K562 (cell line): ENCODE data around the gene ARHGEF1. TPM values are rescaled to one million over a fixed set of nuclear protein-coding genes. Genes with fewer than 3 reads are reported as not detected.

Source experiments
- ADNP ChIP-seq: fragments of 200-800 bp; sonication (Bioruptor generic); IDR thresholded peaks from 2 replicates; pipeline ENCODE4 v1.6.1; 2016; ENCODE audit warnings: missing genetic modification characterization, missing compliant biosample characterization
- ATF1 ChIP-seq, 2 experiments: fragments of 450-650 bp in 1 of 2; IDR thresholded peaks; 2 replicates each; pipeline ENCODE4 v1.6.1; 2016; ENCODE audit warnings: missing compliant biosample characterization in 1 of 2, missing genetic modification characterization in 1 of 2
- ATF7 ChIP-seq: fragments of 450-650 bp; IDR thresholded peaks from 2 replicates; pipeline ENCODE4 v1.7.1; 2014; ENCODE audit warnings: mild to moderate bottlenecking, moderate library complexity
- BMI1 ChIP-seq: fragments of 150-350 bp; IDR thresholded peaks from 2 replicates; pipeline ENCODE4 v1.6.1; 2014; ENCODE audit warnings: low read length
- CBFA2T2 ChIP-seq: fragments of 450-650 bp; conservative IDR thresholded peaks from 2 replicates; pipeline ENCODE4 v1.6.1; 2017; ENCODE audit warnings: mild to moderate bottlenecking
- DIDO1 ChIP-seq: fragments of 450-650 bp; IDR thresholded peaks from 2 replicates; pipeline ENCODE4 v1.6.1; 2016; ENCODE audit warnings: low read depth, missing biosample characterization, missing genetic modification characterization
- GATAD2B ChIP-seq: fragments of 450-650 bp; IDR thresholded peaks from 2 replicates; pipeline ENCODE4 v1.6.1; 2017; ENCODE audit warnings: mild to moderate bottlenecking, borderline replicate concordance
- HDAC6 ChIP-seq: IDR thresholded peaks from 2 replicates; pipeline ENCODE4 v1.6.1; 2012; ENCODE audit warnings: low read depth, mild to moderate bottlenecking, control low read depth, inconsistent platforms, low read length, moderate library complexity
- HMGN3 ChIP-seq: IDR thresholded peaks from 2 replicates; pipeline ENCODE4 v1.6.1; 2011; ENCODE audit warnings: borderline replicate concordance, low read depth, mild to moderate bottlenecking, mixed read lengths, low read length; ENCODE audit not compliant: insufficient read length; ENCODE audit errors: extremely low read depth
- KLF13 ChIP-seq: fragments of 450-650 bp; IDR thresholded peaks from 2 replicates; pipeline ENCODE4 v1.6.1; 2016; ENCODE audit warnings: missing genetic modification characterization, low read depth, mild to moderate bottlenecking, missing compliant biosample characterization, moderate library complexity, borderline replicate concordance
- MXI1 ChIP-seq: IDR thresholded peaks from 2 replicates; pipeline ENCODE4 v1.6.1; 2011; ENCODE audit warnings: low read depth, mild to moderate bottlenecking, improper control_type of control experiment, low read length
- MYNN ChIP-seq, 2 experiments: sonication (generic); formaldehyde crosslinking in 1 of 2; IDR thresholded peaks; 2 replicates each; pipeline versions ENCODE4 v1.5.0 to v1.6.1; 2016 to 2020; ENCODE audit warnings: antibody characterized with exemption in 1 of 2, missing genetic modification reagents in 1 of 2
- SLC30A9 ChIP-seq: fragments of 250-450 bp; sonication (Bioruptor Pico); IDR thresholded peaks from 2 replicates; pipeline ENCODE4 v1.8.0; 2022; ENCODE audit warnings: mild to moderate bottlenecking, moderate library complexity
- SNIP1 ChIP-seq: fragments of 450-650 bp; IDR thresholded peaks from 2 replicates; pipeline ENCODE4 v1.7.1; 2017; ENCODE audit warnings: low read depth, mild to moderate bottlenecking
- TAF1 ChIP-seq: IDR thresholded peaks from 2 replicates; pipeline ENCODE4 v1.6.1; 2011; ENCODE audit warnings: mild to moderate bottlenecking, low read length, moderate library complexity; ENCODE audit not compliant: insufficient read depth, control insufficient read depth, severe bottlenecking; ENCODE audit errors: extremely low read depth
- polyA plus RNA-seq, 8 experiments: library from polyadenylated mRNA; depleted of rRNA in 4 of 8; stranded (reverse) in 5 of 8; unstranded in 3 of 8; fragments of >200 nt; fragmentation: Nextera tagmentation in 2 of 8; fragmentation: Illumina TruSeq in 1 of 8; extraction: Ambion mirVana in 2 of 8; extraction: Trizol in 1 of 8; gene quantifications; 2 replicates each; pipeline versions ENCODE4 v1.2.1 to v1.2.3, GENCODE V29; 2011 to 2014; ENCODE audit warnings: inconsistent platforms in 1 of 8, missing spikeins in 1 of 8
- total RNA-seq, 7 experiments: library from RNA; depleted of rRNA in 6 of 7; stranded (reverse); fragments of >200 nt in 6 of 7; fragmentation: Illumina TruSeq in 2 of 7; extraction: Trizol in 2 of 7; gene quantifications; 2 replicates each; pipeline versions ENCODE4 v1.2.1 to v1.2.3, GENCODE V29; 2011 to 2021; ENCODE audit warnings: low replicate concordance in 1 of 7
- TF ChIP-seq, protein P1 (sequence below): fragments of 250-450 bp; sonication (Bioruptor Pico); IDR thresholded peaks from 2 replicates; pipeline ENCODE4 v1.4.0; 2020; ENCODE audit warnings: mild to moderate bottlenecking, moderate library complexity, borderline replicate concordance
- TF ChIP-seq, protein P2 (sequence below): fragments of 250-450 bp; sonication (Bioruptor Pico); IDR thresholded peaks from 2 replicates; pipeline ENCODE4 v1.8.0; 2021; ENCODE audit warnings: mild to moderate bottlenecking, moderate library complexity
- TF ChIP-seq, protein P3 (sequence below): sonication (generic); formaldehyde crosslinking; IDR thresholded peaks from 2 replicates; pipeline ENCODE4 v1.8.0; 2022; ENCODE audit warnings: missing genetic modification reagents, mild to moderate bottlenecking, borderline replicate concordance

Gene ARHGEF1
- total and polyA plus RNA-seq, 9 of the 15 experiments (the other 6 are each of a cell fraction or from before 2014, with no cell fraction given) = 1.9 to 149 (median 29.8) TPM

DNA sequence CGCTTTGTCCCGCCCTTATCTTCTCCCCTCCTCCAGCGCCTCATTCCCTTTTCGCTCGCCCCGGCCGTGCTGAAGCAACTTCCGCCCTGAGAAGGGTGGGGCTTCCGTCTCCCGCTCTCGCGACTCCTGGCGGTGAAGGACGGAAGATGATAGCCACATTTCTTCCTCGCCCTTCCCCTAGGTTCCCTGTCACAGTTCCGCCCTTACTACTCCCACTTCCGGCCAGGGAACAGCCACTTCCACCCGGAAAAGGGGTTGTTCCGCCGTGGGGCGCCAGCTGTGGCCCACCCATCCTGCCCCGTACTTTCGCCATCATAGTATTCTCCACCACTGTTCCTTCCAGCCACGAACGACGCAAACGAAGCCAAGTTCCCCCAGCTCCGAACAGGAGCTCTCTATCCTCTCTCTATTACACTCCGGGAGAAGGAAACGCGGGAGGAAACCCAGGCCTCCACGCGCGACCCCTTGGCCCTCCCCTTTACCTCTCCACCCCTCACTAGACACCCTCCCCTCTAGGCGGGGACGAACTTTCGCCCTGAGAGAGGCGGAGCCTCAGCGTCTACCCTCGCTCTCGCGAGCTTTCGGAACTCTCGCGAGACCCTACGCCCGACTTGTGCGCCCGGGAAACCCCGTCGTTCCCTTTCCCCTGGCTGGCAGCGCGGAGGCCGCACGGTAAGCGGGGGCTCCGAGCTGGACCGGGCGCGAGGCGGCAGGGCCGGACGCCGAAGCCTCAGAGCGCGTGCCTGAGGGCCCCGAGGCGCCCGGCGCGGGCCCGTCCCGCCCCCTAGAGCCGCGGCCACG, 23.2 kb upstream of the ARHGEF1 start, which contains the start of gene RPS19 (continued):
- TF ChIP-seq, protein P1, sequence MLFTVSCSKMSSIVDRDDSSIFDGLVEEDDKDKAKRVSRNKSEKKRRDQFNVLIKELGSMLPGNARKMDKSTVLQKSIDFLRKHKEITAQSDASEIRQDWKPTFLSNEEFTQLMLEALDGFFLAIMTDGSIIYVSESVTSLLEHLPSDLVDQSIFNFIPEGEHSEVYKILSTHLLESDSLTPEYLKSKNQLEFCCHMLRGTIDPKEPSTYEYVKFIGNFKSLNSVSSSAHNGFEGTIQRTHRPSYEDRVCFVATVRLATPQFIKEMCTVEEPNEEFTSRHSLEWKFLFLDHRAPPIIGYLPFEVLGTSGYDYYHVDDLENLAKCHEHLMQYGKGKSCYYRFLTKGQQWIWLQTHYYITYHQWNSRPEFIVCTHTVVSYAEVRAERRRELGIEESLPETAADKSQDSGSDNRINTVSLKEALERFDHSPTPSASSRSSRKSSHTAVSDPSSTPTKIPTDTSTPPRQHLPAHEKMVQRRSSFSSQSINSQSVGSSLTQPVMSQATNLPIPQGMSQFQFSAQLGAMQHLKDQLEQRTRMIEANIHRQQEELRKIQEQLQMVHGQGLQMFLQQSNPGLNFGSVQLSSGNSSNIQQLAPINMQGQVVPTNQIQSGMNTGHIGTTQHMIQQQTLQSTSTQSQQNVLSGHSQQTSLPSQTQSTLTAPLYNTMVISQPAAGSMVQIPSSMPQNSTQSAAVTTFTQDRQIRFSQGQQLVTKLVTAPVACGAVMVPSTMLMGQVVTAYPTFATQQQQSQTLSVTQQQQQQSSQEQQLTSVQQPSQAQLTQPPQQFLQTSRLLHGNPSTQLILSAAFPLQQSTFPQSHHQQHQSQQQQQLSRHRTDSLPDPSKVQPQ (CRISPR knock-in tag) = no peak
- no peak for TF ChIP-seq SLC30A9 (CRISPR knock-in tag)
- TF ChIP-seq BMI1 = no peak
- TF ChIP-seq MXI1 = peak; percentile 36; the same call in 1 of the 2 replicates
- TF ChIP-seq, protein P2, sequence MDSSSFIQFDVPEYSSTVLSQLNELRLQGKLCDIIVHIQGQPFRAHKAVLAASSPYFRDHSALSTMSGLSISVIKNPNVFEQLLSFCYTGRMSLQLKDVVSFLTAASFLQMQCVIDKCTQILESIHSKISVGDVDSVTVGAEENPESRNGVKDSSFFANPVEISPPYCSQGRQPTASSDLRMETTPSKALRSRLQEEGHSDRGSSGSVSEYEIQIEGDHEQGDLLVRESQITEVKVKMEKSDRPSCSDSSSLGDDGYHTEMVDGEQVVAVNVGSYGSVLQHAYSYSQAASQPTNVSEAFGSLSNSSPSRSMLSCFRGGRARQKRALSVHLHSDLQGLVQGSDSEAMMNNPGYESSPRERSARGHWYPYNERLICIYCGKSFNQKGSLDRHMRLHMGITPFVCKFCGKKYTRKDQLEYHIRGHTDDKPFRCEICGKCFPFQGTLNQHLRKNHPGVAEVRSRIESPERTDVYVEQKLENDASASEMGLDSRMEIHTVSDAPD (CRISPR knock-in tag) = no peak
- TF ChIP-seq GATAD2B = peak; percentile 73
- 0 out of 2 replicates have a peak, but pooled peaks have one; percentile 25 for TF ChIP-seq MYNN (IDR thresholded peaks at IDR 0.05)
- TF ChIP-seq MYNN (CRISPR knock-in tag; IDR thresholded peaks at IDR 0.05) = no peak
- peak; percentile 38; the same call in 1 of the 2 replicates for TF ChIP-seq SNIP1
- TF ChIP-seq TAF1 = peak; percentile 97
- TF ChIP-seq CBFA2T2 = no peak
- TF ChIP-seq ATF7 = peak; percentile 93
- no peak for TF ChIP-seq ADNP (tag)
- TF ChIP-seq, protein P3, sequence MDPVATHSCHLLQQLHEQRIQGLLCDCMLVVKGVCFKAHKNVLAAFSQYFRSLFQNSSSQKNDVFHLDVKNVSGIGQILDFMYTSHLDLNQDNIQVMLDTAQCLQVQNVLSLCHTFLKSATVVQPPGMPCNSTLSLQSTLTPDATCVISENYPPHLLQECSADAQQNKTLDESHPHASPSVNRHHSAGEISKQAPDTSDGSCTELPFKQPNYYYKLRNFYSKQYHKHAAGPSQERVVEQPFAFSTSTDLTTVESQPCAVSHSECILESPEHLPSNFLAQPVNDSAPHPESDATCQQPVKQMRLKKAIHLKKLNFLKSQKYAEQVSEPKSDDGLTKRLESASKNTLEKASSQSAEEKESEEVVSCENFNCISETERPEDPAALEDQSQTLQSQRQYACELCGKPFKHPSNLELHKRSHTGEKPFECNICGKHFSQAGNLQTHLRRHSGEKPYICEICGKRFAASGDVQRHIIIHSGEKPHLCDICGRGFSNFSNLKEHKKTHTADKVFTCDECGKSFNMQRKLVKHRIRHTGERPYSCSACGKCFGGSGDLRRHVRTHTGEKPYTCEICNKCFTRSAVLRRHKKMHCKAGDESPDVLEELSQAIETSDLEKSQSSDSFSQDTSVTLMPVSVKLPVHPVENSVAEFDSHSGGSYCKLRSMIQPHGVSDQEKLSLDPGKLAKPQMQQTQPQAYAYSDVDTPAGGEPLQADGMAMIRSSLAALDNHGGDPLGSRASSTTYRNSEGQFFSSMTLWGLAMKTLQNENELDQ = no peak
- peak; percentile 72; the same call in 1 of the 2 replicates for TF ChIP-seq KLF13 (tag)
- no peak for TF ChIP-seq ATF1 (CRISPR knock-in tag; IDR thresholded peaks at IDR 0.05)
- TF ChIP-seq ATF1 (tag; IDR thresholded peaks at IDR 0.05) = peak; percentile 90
- peak; percentile 79; the same call in 1 of the 2 replicates for TF ChIP-seq DIDO1 (tag)
- no peak for TF ChIP-seq HDAC6
- peak; percentile 75 for TF ChIP-seq HMGN3
